SU-DHL-6 (cell line): Measurements from ENCODE around the gene MCF2L2.

Experiments used
- EZH2phosphoT487 ChIP-seq: fragments of 200-600 bp; sonication (generic), shearing (Covaris generic); conservative IDR thresholded peaks from 2 replicates; pipeline ENCODE4 v1.6.1; 2018; ENCODE audit warnings: mild to moderate bottlenecking, antibody characterized with exemption, low read length, moderate library complexity, mixed read lengths
- TF ChIP-seq, protein P1 (sequence below): fragments of 200-600 bp; sonication (generic); IDR thresholded peaks from one replicate; pipeline ENCODE4 v1.5.1; 2017; ENCODE audit warnings: antibody characterized with exemption, mild to moderate bottlenecking, low read length, moderate library complexity; ENCODE audit not compliant: insufficient read depth, poor library complexity, severe bottlenecking

DNA sequence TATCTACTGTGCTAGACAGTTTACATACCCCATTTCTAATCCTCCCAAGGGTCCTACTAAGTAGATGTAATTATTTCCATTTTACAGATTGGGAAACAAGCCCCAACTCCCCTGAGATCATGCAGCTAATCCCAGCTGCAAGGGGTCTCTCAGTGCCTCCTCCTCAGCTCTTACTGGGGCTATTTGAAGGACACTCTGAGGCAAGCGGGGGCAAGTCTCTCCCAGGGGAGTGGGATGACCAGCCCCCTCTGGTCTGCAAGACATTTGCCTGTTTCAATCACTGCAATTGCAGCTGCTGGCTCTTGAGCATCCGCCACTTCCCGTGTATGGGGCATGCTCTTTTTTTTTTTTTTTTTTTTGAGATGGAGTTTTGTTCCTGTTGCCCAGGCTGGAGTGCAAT is 277.3 kb downstream of the MCF2L2 start:
- TF ChIP-seq, protein P1, sequence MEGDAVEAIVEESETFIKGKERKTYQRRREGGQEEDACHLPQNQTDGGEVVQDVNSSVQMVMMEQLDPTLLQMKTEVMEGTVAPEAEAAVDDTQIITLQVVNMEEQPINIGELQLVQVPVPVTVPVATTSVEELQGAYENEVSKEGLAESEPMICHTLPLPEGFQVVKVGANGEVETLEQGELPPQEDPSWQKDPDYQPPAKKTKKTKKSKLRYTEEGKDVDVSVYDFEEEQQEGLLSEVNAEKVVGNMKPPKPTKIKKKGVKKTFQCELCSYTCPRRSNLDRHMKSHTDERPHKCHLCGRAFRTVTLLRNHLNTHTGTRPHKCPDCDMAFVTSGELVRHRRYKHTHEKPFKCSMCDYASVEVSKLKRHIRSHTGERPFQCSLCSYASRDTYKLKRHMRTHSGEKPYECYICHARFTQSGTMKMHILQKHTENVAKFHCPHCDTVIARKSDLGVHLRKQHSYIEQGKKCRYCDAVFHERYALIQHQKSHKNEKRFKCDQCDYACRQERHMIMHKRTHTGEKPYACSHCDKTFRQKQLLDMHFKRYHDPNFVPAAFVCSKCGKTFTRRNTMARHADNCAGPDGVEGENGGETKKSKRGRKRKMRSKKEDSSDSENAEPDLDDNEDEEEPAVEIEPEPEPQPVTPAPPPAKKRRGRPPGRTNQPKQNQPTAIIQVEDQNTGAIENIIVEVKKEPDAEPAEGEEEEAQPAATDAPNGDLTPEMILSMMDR, result no peak
- TF ChIP-seq EZH2phosphoT487, result no peak
